GM21619 (cell line): Measurements from ENCODE around the gene VARS2.
"Not testable (repeated sequence)": the region's sequence is repeated elsewhere in the genome, so short reads cannot be mapped to it uniquely, and the experiment has no call there.

Experiments
- ATAC-seq: cut with Tn5 transposase; IDR thresholded peaks from one replicate; pipeline ENCODE4 v1.9.1; 2021; ENCODE audit not compliant: unreplicated experiment

Gene VARS2

GRCh38 chr6:30914076-30914853 lies at the start of gene VARS2:
Gene VARS2, plus strand, starts transcription at chr6:30914238. Its CDS starts 599 bp downstream, at chr6:30914837.
- peak; percentile 78 for ATAC-seq

- no peak for ATAC-seq
Measured at GRCh38 chr6:30864325-30864724, 49.7 kb upstream of the VARS2 start.

GRCh38 chr6:30869241-30869749 lies 44.7 kb upstream of the VARS2 start:
- not testable (repeated sequence) for ATAC-seq

GRCh38 chr6:30870546-30870945 lies 43.5 kb upstream of the VARS2 start:
- ATAC-seq = no peak

GRCh38 chr6:30871592-30872183 lies 42.4 kb upstream of the VARS2 start:
- ATAC-seq = no peak

- ATAC-seq = no peak
Measured at GRCh38 chr6:30873137-30873640, 40.8 kb upstream of the VARS2 start.

GRCh38 chr6:30873795-30874194 lies 40.2 kb upstream of the VARS2 start:
- not testable (repeated sequence) for ATAC-seq

- no peak for ATAC-seq
Measured at GRCh38 chr6:30875244-30876038, 38.6 kb upstream of the VARS2 start.

GRCh38 chr6:30876039-30876730 lies 37.9 kb upstream of the VARS2 start:
- ATAC-seq = no peak

- no peak for ATAC-seq
Measured at GRCh38 chr6:30877419-30878262, 36.4 kb upstream of the VARS2 start.

GRCh38 chr6:30879684-30880427 lies 34.2 kb upstream of the VARS2 start:
- no peak for ATAC-seq

- ATAC-seq = no peak
Measured at GRCh38 chr6:30880698-30881252, 33.3 kb upstream of the VARS2 start.

- ATAC-seq = no peak
Measured at GRCh38 chr6:30881392-30882203, 32.4 kb upstream of the VARS2 start.

- no peak for ATAC-seq
Measured at GRCh38 chr6:30882204-30882758, 31.8 kb upstream of the VARS2 start.

- ATAC-seq = no peak
Measured at GRCh38 chr6:30882759-30883684, 31.0 kb upstream of the VARS2 start.

- no peak for ATAC-seq
Measured at GRCh38 chr6:30883685-30884520, 30.1 kb upstream of the VARS2 start, which contains the start of gene DDR1. Gene DDR1, plus strand, starts transcription at chr6:30884519. Its CDS starts 4,211 bp downstream, at chr6:30888730.
